Tibial artery (tissue), 4 donors: Measurements from ENCODE around the gene TBC1D10A.

Experiments
- DNase-seq, 2 donors: peaks; one replicate each; pipeline ENCODE4 v3.0.0-alpha.2; 2019
- H3K27ac ChIP-seq, 2 donors: fragments of 200-600 bp; sonication (generic) in 1 of 2; 1 replicate in 1 of 2; 2 replicates in 1 of 2; pipeline ENCODE4 v1.5.1; 2018 to 2019; ENCODE audit warnings: mild to moderate bottlenecking in 1 of 2
- H3K27me3 ChIP-seq, 2 donors: fragments of 200-600 bp; sonication (generic) in 1 of 2; one replicate each; pipeline versions ENCODE4 v1.5.1 to v1.6.0; 2016 to 2019
- H3K36me3 ChIP-seq, 3 donors: fragments of 200-600 bp; sonication (generic) in 2 of 3; one replicate each; pipeline ENCODE4 v1.5.1; 2016 to 2019; ENCODE audit warnings: mild to moderate bottlenecking in 2 of 3
- H3K4me1 ChIP-seq, 4 donors: fragments of 200-600 bp; sonication (generic) in 2 of 4; 1 replicate in 3 of 4; 2 replicates in 1 of 4; pipeline ENCODE4 v1.5.1; 2016 to 2019
- H3K4me3 ChIP-seq, 2 donors: fragments of 200-600 bp; sonication (generic) in 1 of 2; 1 replicate in 1 of 2; 2 replicates in 1 of 2; pipeline ENCODE4 v1.5.1; 2018 to 2019; ENCODE audit warnings: mild to moderate bottlenecking in 2 of 2
- H3K9me3 ChIP-seq, 3 donors: fragments of 200-600 bp; sonication (generic) in 1 of 3; one replicate each; pipeline ENCODE4 v1.5.1; 2016 to 2019
- intact Hi-C: fragments of 100-400 bp; cut with DNase I; formaldehyde crosslinking; loops from one replicate; pipeline ENCODE4 v1.15.0; 2023; ENCODE audit warnings: low total_unique reads
- TF ChIP-seq, protein P1 (sequence below), 2 experiments: fragments of 200-600 bp in 1 of 2; fragments of 450-650 bp in 1 of 2; IDR thresholded peaks; one replicate each; pipeline ENCODE4 v1.5.1; 2017 to 2019; ENCODE audit warnings: antibody characterized with exemption in 2 of 2, mild to moderate bottlenecking in 1 of 2, moderate library complexity in 1 of 2

Gene TBC1D10A

DNA sequence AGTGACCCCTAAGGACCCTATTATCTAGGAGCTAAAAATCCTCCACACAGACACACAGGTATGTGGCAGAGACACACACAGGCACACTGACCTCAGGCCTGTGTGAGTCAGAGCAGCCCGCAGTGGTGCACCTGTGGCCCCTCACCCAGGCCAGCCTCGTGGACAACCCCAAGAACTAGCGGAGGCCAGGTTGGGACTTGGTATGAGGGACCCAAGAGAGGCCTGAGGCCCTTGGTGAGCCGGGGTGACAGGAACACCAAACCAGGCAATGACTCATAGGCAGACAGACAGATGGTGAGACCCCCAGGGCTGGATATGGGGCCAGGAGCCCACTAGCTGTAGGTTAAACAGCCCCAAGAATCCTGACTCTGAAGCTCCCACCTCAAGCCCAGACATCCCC, 43.4 kb downstream of the TBC1D10A start:
- H3K27me3 ChIP-seq = no peaks in the 10 kb centered on the region
- H3K4me1 ChIP-seq = peaks cover 0 to 13% (median 11%) of the 10 kb centered on the region in 4 donors
- H3K4me3 ChIP-seq = no peak overlapping the region
- TF ChIP-seq, protein P1, sequence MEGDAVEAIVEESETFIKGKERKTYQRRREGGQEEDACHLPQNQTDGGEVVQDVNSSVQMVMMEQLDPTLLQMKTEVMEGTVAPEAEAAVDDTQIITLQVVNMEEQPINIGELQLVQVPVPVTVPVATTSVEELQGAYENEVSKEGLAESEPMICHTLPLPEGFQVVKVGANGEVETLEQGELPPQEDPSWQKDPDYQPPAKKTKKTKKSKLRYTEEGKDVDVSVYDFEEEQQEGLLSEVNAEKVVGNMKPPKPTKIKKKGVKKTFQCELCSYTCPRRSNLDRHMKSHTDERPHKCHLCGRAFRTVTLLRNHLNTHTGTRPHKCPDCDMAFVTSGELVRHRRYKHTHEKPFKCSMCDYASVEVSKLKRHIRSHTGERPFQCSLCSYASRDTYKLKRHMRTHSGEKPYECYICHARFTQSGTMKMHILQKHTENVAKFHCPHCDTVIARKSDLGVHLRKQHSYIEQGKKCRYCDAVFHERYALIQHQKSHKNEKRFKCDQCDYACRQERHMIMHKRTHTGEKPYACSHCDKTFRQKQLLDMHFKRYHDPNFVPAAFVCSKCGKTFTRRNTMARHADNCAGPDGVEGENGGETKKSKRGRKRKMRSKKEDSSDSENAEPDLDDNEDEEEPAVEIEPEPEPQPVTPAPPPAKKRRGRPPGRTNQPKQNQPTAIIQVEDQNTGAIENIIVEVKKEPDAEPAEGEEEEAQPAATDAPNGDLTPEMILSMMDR (IDR thresholded peaks at IDR 0.05) = no peak
- intact Hi-C loops = no loop called here
- peaks cover 18 to 47% (median 34%) of the 10 kb centered on the region in 3 donors for H3K36me3 ChIP-seq
- H3K27ac ChIP-seq = no peak overlapping the region
- H3K9me3 ChIP-seq = no peaks in the 10 kb centered on the region
- no peak for DNase-seq

DNA sequence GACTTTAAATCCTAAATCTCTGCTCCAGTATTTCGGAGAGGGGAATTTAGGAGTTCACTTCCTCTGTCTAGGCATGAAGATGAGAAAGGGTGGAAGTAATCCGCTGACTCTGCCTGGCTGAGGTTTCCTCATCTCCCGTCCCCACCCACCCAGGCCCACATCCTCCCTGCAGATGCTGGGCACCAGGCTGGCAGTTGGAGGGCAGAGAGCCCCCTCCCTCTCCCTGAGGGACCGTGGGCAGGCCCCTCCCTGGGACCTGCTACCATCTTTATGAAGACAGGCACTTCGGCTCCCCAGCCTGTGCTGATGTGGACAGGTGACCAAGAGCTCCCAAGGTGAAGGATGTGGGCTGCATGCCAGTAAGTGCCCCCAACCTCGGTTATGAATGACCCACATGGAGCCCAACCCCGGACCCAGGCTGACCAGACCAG, 44.1 kb downstream of the TBC1D10A start:
- Histone ChIP-seq H3K4me1 (peaks cover 0 to 11% (median 5%) of the 10 kb centered on the region in 4 donors), H3K36me3 (peaks cover 18 to 47% (median 34%) of the 10 kb centered on the region in 3 donors), H3K27ac (no peak overlapping the region), H3K27me3 (no peaks in the 10 kb centered on the region), H3K9me3 (no peaks in the 10 kb centered on the region), H3K4me3 (no peak overlapping the region)
- DNase-seq = no peak
- intact Hi-C loops = no loop called here
- TF ChIP-seq, protein P1 (IDR thresholded peaks at IDR 0.05) = no peak

DNA sequence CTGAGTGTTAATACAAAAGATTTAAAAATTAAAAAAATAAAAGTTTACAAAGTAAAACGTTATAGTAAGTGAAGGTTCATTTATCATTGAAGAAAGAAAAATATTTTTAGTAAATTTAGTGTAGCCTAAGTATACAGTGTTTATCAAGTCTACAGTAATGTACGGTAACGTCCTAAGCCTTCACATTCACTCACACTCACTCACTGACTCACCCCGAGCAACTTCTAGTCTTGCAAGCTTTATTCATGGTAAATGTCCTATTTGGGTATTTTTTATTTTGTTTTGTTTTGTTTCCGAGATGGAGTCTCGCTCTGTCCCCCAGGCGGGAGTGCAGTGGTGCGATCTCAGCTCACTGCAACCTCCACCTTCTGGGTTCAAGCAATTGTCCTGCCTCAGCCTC, 46.2 kb downstream of the TBC1D10A start:
- intact Hi-C loops = no loop called here
- Histone ChIP-seq H3K27ac (no peak overlapping the region), H3K4me3 (no peak overlapping the region), H3K4me1 (peaks cover 0 to 16% (median 1%) of the 10 kb centered on the region in 4 donors), H3K27me3 (no peaks in the 10 kb centered on the region), H3K36me3 (peaks cover 15 to 34% (median 19%) of the 10 kb centered on the region in 3 donors), H3K9me3 (no peaks in the 10 kb centered on the region)
- TF ChIP-seq, protein P1 (IDR thresholded peaks at IDR 0.05) = no peak
- DNase-seq = no peak

DNA sequence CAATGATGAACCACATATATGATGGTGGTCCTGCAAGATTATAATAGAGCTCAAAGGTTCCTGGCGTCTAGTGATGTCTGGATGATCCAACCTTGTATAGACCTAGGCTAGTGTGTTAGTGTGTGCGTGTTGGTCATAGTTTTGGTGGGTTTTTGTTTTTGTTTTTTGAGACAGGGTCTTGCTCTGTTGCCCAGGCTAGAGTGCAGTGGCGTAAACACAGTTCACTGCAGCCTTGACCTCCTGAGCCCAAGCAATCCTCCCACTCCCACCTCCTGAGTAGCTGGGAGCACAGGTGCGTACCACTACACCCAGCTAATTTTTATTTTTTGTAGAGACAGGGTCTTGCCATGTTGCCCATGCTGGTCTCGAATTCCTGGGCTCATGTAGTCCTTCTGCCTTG, 46.8 kb downstream of the TBC1D10A start:
- TF ChIP-seq, protein P1 (IDR thresholded peaks at IDR 0.05) = no peak
- Histone ChIP-seq H3K36me3 (peaks cover 9 to 29% (median 13%) of the 10 kb centered on the region in 3 donors), H3K9me3 (no peaks in the 10 kb centered on the region), H3K27me3 (no peaks in the 10 kb centered on the region), H3K4me1 (peaks cover 0 to 16% (median 1%) of the 10 kb centered on the region in 4 donors), H3K4me3 (no peak overlapping the region), H3K27ac (no peak overlapping the region)
- no peak for DNase-seq
- intact Hi-C loops = no loop called here

DNA sequence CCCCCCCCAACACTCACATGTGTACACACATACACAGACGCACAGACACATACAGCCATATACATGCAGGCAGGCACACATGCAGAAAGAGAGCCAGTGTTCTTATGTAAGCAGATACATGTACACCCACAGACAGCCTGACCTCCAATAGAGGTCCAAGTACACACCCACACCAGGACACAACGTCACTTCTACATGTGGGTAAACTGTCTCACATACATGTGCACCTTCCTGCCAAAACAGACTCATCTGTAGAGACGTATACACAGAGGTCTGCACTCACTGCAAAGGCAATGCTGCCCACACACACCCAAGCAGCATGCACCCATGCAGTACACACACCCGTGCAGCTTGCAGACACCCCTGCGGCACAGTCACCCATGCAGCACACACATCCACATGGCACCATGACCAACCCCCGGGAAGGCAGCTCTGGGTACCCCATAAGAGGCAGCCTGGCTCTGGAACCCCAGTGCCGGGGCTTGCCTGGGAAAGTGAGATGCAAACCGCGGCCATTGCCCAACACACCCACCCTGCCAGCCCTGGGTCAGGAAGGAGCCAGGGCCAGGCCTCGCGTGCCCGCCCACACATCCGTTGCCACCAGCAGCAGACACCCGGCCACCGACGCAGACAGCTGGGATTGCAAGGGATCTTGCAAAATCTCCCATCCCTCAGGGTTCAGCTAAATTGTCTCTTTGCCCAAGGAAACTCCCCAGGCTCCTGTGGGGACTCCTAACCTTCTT, 47.5 kb downstream of the TBC1D10A start:
- peak; percentile 70 to 82 for DNase-seq
- Histone ChIP-seq H3K9me3 (no peaks in the 10 kb centered on the region), H3K27ac (no peak overlapping the region), H3K36me3 (peaks cover 3 to 22% (median 10%) of the 10 kb centered on the region in 3 donors), H3K27me3 (no peaks in the 10 kb centered on the region), H3K4me1 (peaks cover 0 to 16% (median 1%) of the 10 kb centered on the region in 4 donors), H3K4me3 (no peak overlapping the region)
- intact Hi-C loops = no loop called here
- TF ChIP-seq, protein P1 (IDR thresholded peaks at IDR 0.05) = no peak
